ENCODE data around the gene ZNF771.
"Not testable (repeated sequence)": the region's sequence is repeated elsewhere in the genome, so short reads cannot be mapped to it uniquely, and the experiment has no call there.

ZNF771 gene

DNA sequence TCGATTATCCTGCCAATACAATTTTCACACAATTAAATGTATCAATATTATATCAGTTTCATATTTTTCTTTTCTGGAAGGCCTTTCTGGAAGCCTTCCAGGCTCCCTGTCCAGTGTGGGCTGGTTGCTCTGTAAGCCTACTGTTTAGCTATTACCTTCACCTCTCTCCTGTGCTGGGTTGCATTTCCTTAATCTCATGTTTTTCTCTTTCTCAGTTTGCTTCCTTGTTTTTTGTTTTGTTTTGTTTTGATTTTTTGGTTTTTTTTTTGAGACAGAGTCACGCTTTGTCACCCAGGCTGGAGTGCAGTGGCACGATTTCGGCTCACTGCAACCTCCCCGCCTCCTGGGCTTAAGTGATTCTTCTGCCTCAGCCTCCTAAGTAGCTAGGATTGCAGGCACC is 31.4 kb downstream of the ZNF771 start:
- DNase-seq = no peak

GRCh38 chr16:30439720-30440348 is 32.4 kb downstream of the ZNF771 start:
- no peak for DNase-seq

GRCh38 chr16:30443631-30444030 is 36.2 kb downstream of the ZNF771 start:
- DNase-seq = no peak

DNA sequence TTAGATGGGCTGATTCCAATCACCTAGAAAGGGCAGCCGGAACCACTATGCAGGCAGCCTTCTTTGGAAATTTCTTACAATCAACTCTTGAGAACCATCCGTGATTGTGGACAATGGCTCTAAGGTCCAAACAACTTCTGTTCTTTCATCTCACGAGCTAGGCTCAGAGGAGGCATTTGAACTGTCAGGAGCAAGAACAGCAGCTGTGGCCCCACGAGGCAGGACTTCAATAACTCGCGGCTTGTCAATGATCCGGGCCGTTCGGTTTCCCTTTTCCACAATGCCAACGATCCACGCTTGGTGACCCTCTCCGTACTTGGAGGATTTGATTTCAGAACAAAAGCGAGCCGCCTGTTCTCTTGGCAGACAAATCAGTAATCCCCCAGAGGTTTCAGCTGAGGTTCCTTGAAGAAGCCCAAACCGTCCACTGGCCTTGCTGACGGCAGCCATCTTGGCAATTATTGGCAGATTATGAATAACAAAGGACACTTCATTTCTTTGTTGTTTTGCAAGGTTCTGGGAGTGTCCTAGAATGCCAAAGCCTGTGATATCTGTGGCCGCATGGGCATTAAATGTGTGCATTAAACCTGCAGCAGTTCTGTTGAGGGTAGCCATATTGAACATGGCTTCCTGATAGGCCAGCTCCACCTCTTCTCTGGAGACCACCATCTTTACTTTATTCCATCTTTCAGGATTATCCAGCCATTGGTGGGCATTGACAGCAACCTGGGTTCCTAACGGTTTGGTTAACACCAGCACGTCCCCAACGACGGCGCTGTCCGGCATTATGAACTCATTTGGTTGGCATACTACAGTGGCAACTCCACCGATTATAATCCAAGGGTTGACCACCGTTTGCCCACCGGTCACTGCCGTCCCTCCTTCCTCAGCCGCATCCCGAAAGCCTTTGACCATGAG is 37.1 kb downstream of the ZNF771 start:
- no peak for DNase-seq

GRCh38 chr16:30445149-30445407 is 37.7 kb downstream of the ZNF771 start:
- no peak for DNase-seq

DNA sequence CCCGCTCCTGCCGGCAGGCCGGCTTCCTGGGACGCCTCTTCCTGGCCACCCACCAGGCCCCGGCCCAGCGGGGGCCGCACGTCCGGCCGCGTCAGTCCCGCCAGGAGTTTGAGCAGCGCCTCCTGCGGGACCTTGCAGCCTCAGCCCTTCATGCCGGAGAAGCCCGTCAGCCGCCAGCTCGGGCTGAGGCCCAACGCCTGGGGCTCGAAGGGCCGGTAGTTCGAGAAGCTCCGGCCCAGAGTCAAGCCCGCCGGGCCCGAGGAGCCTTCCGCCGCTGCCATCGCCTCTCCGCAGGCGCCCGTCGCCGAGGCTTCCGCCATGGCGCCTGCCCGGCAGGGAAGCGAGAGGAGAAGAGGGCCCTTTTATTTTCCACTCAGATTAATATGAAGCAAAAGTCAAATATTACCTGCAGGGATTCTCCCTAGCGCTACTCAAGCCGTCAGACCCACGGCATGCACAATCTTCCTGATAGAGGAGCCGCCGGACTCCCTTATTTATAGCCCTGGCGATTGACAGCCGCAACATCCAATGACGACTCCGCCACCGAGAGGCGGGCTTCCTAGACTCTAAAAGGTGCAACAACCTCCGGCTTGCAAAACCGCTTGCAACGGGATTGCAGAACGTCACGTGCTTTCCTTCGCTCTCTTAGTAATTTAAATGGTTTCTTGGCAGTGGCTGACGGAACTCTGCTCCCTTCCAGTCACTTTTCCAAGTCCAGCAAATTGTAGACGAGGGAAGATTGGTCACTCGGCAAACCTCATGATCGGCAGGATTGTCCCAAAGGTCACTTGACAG is 38.2 kb downstream of the ZNF771 start, which contains the start of gene SEPHS2:
TSS of gene SEPHS2 (minus strand) at position 467 of the 795 bp plus-strand sequence. CDS start at position 320, 147 bp downstream.
- peak; percentile 95 for DNase-seq

DNA sequence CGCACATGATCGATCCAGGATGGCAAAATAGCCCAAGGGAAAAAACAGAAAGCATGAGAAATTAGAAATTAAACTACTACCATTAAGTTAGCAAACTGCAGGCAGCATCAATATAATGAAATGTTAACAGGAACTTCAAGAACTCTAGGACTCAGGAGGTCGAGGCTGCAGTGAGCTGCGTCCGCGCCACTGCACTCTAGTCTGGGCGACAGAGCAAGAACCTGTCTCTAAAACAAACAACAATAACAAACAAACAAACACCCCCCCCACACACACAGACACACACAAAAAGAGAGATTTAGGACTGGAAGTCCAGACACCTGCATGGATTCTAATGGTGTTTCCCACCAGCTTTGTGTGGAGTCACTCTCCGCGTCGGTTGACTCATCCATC is 38.8 kb downstream of the ZNF771 start:
- no peak for DNase-seq

DNA sequence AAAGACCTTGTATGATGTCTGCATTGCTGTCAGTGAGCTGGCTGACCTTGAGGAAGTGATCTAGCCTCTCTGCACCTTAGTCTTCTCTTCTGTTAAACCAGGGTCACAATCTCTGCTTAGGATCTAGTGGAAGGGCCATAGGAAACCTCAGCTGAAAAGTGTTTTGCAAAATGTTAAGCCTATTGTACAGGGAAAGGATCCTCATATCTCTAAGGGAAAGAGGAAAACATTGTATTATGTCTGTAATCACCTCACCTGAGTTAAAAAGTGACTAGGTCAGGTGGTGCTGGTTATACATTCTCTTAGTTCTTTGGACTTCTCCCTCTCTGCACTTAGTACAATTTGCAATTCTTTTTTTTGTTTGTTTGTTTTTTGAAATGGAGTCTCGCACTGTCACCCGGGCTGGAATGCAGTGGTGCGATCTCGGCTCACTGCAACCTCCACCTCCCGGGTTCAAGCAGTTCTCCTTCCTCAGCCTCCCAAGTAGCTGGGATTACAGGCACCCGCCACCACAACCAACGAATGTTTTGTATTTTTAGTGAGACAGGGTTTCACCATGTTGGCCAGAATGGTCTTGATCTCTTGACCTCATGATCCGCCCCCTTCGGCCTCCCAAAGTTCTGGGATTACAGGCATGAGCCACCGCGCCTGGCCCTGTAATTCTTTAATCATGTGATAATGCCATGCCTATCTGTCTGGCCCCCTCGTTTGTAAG is 40.3 kb downstream of the ZNF771 start:
- DNase-seq = no peak

- DNase-seq = no peak
Measured at GRCh38 chr16:30449116-30449435, 41.7 kb downstream of the ZNF771 start.

DNA sequence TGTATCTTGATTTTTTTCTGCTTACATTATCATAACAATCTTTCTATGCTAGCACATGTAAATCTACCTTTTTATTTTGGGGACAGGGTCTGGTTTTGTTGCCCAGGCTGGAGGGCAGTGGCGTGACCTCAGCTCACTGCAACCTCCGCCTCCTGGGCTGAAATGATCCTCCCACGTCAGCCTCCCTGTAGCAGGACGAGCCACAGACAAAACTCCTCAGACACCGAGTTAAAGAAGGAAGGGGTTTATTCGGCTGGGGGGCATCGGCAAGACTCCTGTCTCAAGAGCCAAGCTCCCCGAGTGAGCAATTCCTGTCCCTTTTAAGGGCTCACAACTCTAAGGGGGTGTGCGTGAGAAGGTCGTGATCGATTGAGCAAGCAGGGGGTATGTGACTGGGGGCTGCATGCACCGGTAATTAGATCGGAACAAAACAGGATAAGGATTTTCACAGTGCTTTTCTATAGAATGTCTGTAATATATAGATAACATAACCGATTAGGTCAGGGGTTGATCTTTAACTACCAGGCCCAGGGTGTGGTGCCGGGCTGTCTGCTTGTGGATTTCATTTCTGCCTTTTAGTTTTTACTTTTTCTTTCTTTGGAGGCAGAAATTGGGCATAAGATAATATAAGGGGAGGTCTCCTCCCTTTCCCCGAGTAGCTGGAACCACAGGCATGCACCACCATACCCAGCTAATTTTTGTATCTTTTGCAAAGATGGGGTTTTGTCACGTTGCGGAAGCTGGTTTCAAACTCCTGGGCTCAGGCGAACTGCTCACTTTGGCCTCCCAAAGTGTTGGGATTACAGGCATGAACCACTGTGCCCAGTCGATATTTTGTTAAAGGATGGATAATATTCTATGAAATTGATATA is 45.5 kb downstream of the ZNF771 start:
- not testable (repeated sequence) for DNase-seq

GRCh38 chr16:30456302-30456701 is 48.9 kb downstream of the ZNF771 start:
- DNase-seq = no peak

DNA sequence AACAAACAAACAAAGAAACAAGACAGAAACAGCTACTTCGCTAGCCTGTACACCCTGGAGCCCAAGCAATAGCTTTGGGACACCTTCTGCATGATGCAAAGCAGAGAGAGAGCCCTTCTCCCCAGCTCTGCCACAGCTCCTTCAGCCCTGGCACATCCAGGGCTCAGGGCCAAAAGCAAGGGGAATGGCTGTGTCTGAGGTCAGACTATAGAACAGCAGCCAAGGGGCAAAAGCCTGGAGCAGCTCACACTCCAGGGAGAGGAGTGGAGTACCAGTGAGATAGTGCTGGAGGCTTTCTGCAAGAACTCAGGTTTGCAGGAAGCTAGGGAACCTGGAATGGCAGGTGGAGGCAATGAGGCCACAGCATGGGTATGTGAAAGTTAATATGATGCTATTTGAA is 49.9 kb downstream of the ZNF771 start:
- no peak for DNase-seq

GRCh38 chr16:30457743-30458560 is 50.5 kb downstream of the ZNF771 start:
- DNase-seq = no peak

DNA sequence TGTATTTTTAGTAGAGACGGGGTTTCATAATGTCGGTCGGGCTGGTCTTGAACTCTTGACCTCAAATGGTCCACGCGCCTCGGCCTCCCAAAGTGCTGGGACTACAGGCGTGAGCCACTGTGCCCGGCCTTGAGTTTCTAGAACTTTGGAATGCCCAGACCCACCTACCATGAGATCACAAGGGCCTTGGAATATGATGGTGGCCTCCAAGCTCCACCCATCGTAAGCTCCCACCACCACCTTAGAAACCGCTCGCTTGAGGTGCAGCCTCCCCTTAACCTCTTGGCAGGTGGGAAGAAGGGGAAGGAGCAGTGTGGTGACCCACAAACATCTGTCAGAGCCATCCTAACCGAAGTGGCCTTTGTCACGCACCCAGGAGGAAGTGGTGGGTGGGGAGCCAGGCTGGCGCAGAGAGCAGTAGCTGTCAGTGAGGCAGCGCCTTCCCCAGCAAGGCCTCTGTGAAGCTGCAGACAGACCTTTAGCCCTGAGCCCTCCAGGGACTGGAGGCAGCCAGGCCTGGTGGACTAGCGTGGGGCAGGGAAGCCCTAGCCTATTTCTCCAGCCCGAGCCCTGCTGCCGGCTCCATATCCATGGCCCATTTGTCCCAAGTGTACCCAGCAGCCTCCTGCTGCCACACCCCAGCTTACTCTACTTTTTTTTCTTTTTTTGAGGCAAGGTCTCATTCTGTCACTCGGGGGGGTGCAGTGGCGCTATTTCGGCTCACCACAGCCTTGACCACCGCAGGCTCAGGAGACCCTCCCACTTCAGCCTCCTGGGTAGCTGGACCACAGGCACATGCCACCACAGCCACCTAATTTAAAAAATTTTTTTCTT is 51.4 kb downstream of the ZNF771 start:
- peak; percentile 66 for DNase-seq

- no peak for DNase-seq
Measured at GRCh38 chr16:30459456-30459855, 52.0 kb downstream of the ZNF771 start.

DNA sequence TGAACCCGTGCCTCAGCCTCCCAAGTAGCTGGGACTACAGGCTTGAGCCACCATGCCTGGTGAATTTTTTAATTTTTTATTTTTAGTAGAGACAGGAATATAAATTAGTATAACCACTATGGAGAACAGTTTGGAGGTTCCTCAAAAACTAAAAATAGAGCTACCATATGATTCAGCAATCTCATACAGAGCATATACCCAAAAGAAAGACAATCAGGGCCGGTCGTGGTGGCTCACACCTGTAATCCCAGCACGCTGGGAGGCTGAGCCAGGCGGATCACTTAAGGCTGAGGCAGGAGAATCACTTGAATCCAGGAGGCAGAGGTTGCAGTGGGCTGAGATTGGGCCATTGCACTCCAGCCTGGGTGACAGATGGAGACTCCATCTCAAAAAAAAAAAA is 54.0 kb downstream of the ZNF771 start:
- not testable (repeated sequence) for DNase-seq

DNA sequence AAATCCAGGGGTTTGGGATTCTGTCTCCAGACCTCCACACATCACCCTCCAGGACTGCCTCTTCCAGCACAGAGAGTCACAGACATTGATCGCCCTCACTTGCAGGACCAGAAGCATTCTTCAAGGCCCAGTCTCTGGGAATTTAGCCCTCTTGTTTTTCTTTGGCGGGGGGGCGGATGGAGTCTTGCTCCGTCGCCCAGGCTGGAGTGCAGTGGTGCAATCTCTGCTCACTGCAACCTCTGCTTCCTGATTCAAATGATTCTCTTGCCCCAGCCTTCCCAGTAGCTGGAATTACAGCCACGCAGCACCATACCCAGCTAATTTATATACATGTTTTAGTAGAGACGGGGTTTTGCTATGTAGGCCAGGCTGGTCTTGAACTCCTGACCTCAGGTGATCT is 56.7 kb downstream of the ZNF771 start:
- no peak for DNase-seq

Measured in activated T-cell treated with anti-CD3 and anti-CD28 coated beads for 4 hours (primary cell).